Glomerular visceral epithelial cell (primary cell): Measurements from ENCODE around the gene CLSTN3.
"Not testable (repeated sequence)": the region's sequence is repeated elsewhere in the genome, so short reads cannot be mapped to it uniquely, and the experiment has no call there.

Experiments used
- DNase-seq: peaks from one replicate; pipeline ENCODE4 v3.0.0-alpha.2; 2016; ENCODE audit errors: extremely low spot score

CLSTN3 gene

GRCh38 chr12:7150356-7150755 lies 20.2 kb downstream of the CLSTN3 start:
- DNase-seq, result no peak

GRCh38 chr12:7150841-7151240 lies 20.7 kb downstream of the CLSTN3 start:
- no peak for DNase-seq

GRCh38 chr12:7151532-7151931 lies 21.4 kb downstream of the CLSTN3 start:
- DNase-seq, result no peak

- no peak for DNase-seq
These were observed 22.6 kb downstream of the CLSTN3 start for GRCh38 chr12:7152818-7153217.

DNA sequence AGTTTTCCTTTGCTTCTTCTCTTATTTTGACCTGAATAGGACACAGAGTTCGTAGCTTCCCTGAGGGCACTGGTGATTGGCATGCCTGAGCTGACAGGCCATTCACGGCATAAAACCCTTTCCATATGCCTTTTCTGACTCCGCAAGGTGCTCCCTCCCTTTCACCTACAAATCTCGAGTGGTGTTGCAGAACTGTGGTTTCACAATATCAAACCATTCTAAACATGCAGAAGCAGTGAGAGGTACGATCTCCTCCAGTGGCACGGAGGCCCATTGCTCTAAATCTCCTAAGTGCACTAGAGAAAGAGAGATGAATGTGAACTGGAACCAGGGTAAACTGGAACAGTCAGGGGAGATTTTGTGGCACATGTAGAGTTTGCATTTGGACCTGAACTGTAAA lies 23.9 kb downstream of the CLSTN3 start:
- DNase-seq, result no peak

DNA sequence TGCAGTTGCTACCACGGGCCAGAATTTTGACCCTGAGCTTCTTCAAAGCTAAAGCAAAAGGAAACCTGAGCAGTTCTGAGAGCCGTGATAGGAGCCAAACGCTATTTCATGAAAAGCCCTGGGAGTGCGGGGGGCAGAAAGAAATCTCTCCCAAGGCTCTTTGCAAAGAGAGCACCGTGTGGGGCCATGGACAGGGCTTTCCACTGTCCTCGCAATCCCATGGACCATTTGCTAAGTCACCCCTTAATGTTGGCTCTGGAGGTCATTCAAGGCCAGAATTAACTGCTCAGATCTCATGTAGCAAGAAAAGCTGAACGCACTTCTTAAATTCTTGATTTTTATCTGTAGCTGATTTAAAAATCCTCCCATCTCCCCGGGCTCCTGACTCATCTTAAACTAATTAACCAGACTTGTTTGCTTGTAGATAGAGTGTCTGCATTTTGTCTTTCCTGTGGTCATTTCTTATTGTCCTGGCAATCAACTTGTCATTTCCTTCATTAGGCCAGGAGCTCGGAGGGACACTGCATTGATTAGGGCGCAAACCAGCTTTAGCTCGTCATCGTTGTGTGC lies 24.8 kb downstream of the CLSTN3 start:
- DNase-seq, result no peak

- DNase-seq, result no peak
These were observed 25.4 kb downstream of the CLSTN3 start for GRCh38 chr12:7155471-7156034.

- DNase-seq, result no peak
These were observed 26.4 kb downstream of the CLSTN3 start for GRCh38 chr12:7156259-7157197.

GRCh38 chr12:7157391-7157790 lies 27.2 kb downstream of the CLSTN3 start:
- DNase-seq, result no peak

DNA sequence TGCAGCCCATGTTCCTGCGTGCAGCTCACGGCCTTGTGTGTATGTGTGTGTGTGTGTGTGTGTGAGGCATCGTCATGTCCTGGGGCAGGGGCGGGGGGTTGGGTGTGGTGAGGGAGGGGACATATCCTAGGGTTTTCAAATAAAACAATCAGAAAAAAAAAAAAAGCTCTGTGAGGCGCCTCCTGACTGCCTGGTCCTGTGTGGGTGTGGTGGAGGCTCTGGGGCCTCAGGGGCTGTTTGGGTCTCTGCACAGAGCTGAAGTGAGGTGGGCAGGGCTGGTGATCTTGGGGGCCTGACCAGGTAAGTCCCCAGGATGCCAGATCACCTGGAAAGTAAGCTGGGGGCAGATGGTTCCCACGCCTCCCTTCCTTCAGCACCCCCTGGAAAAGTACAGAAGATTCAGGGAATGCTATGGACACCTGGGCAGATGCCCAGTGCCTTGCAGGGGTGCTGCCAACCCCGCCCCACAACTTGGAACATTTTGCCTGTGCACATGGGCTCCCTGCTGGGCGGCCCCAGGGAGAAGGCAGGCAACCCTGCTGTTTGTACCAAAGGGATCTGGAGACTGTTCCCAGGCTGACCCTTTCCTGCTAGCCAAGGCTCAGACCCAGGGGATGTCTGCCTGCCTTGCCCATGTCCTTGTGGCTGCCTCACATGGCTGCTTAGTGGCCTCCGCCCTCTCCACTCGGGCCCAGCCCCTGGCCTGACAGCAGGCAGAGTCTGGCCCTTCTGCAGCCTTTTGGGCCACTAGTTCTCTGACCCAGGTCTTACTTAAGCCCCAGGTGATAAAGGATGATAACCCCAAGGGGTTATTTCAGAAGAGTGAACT lies 28.8 kb downstream of the CLSTN3 start:
- no peak for DNase-seq

GRCh38 chr12:7160183-7160582 lies 30.0 kb downstream of the CLSTN3 start:
- no peak for DNase-seq

DNA sequence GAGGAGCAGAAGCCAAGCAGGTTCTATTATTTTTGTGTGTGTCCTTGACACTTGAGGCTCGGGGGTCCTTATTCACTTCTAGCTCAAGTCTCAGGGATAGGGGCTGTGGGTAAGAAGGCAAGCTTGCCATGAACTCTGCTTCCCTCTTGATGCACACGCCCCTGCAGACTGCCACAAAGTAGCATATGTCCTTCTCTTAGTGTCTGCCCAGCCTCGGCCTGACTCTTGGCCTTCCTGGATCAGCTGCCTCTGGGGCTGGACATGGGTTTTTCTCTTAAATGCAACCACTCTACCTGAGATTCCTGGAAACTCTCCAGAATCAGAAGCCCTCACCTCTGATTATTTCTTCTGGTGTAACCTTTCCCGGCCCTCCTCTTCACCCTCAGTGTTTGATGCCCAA lies 31.2 kb downstream of the CLSTN3 start:
- DNase-seq, result no peak

DNA sequence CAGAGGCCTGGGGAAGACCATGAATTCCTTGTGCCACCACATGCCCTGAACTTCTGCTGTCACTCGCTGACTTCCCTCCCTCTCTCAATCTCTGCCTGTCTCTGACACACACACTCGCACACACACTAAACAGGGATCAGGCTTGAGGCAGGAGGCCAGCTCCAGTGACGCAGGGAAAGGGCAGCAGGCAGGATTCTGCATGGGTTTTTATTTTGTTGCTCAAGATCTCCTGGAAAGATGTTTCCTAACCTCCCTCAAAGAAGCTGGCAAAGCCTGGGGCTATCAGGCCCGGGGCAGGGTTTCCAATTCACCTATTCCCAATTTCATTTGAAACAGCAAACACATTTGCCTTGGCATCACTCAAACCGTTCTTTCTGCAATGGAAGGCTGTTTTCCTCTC lies 31.6 kb downstream of the CLSTN3 start:
- no peak for DNase-seq

DNA sequence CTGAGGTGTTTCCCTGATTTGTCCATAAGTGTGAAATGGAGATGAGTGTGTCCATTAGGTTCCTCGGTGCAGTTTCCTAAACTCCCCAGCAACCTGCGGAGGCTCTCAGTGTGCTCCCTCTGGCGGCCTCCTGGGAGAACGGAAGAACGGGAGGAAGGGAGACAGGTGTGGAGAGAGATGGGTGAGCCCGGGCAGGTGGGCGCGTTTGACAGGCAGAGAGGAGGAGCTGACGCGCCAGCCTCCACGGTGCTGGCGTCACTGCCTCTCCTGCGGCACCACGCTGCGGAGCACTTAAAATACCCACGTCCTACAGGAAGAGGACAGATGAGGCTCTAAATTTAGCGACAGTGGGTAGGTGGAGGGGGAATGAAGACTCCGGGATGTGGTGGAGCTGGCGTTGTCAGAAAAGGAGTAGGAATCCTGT lies 32.5 kb downstream of the CLSTN3 start:
- DNase-seq, result peak; percentile 35

GRCh38 chr12:7169951-7170350 lies 39.8 kb downstream of the CLSTN3 start:
- no peak for DNase-seq

DNA sequence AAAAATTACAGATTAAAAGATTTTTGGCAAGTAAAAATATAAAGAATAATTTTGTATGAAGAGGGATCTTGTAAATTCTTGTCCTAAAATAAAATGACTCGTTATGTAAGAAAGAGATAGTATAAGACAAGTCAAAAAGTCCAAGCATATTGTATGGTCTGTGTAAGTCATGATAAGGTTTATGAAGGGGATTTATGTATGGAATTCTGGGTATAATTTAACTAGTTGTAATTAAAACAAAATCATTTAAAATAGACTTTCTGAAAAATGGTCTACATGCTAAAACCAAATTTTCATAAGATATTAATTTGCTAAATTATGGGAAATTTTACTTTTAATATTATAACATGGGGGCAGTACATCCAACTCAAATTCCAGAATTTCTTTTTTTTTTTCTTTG lies 41.7 kb downstream of the CLSTN3 start:
- DNase-seq, result no peak

DNA sequence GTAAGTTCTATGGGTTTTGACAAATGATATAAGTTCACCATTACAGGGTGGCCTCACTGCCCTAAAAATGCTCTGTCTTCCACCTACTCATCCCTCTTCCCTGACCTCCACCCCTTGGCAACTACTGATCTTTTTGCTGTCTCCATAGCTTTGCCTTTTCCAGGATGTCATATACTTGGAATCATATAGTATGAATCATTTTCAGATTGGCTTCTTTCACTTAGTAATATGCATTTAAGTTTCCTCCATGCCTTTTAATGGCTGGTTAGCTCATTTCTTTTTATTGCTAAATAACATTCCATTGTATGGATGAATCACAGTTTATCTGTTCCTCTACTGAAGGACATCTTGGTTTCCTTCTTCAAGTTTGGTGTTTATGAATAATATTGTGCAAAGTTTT lies 45.3 kb downstream of the CLSTN3 start:
- no peak for DNase-seq

- no peak for DNase-seq
These were observed 46.4 kb downstream of the CLSTN3 start for GRCh38 chr12:7176595-7176994.

- DNase-seq, result no peak
These were observed 48.3 kb downstream of the CLSTN3 start for GRCh38 chr12:7178481-7178880.

GRCh38 chr12:7180685-7181084 lies 50.5 kb downstream of the CLSTN3 start:
- no peak for DNase-seq

- DNase-seq, result not testable (repeated sequence)
These were observed 55.9 kb downstream of the CLSTN3 start for GRCh38 chr12:7186058-7186457.
